H9 (cell line): Measurements from ENCODE around the gene KIF13A. TPM values are rescaled to one million over a fixed set of nuclear protein-coding genes. Genes with fewer than 3 reads are reported as not detected.
A peak's percentile ranks its signal among the peaks of the same experiment; 100 is the strongest.

Experiments used
- DNase-seq: peaks from one replicate; pipeline ENCODE4 v3.0.0-alpha.2; 2017
- H2AFZ ChIP-seq: one replicate; pipeline ENCODE4 v1.6.1; 2013; ENCODE audit warnings: mild to moderate bottlenecking, low read length, control low read depth, moderate library complexity
- H2AK5ac ChIP-seq: 2 replicates; pipeline ENCODE4 v1.6.1; 2013; ENCODE audit warnings: low read length, control low read depth, mixed read lengths; ENCODE audit not compliant: insufficient read length
- H2BK120ac ChIP-seq: one replicate; pipeline ENCODE4 v1.6.1; 2013; ENCODE audit warnings: low read depth, mild to moderate bottlenecking, low read length, control low read depth, inconsistent platforms; ENCODE audit not compliant: poor library complexity, severe bottlenecking
- H2BK12ac ChIP-seq: 2 replicates; pipeline ENCODE4 v1.6.1; 2013; ENCODE audit warnings: low read length, control low read depth, mixed read lengths, low read depth; ENCODE audit not compliant: insufficient read length
- H2BK15ac ChIP-seq: 2 replicates; pipeline ENCODE4 v1.6.1; 2013; ENCODE audit warnings: low read depth, low read length, control low read depth
- H2BK20ac ChIP-seq: one replicate; pipeline ENCODE4 v1.6.1; 2013; ENCODE audit warnings: low read depth, mild to moderate bottlenecking, low read length, control low read depth, inconsistent platforms; ENCODE audit not compliant: poor library complexity, severe bottlenecking
- H2BK5ac ChIP-seq: 2 replicates; pipeline ENCODE4 v1.6.1; 2013; ENCODE audit warnings: low read length, control low read depth, mixed read lengths; ENCODE audit not compliant: insufficient read length
- H3K14ac ChIP-seq: 2 replicates; pipeline ENCODE4 v1.6.1; 2013; ENCODE audit warnings: low read length, control low read depth; ENCODE audit not compliant: insufficient read depth
- H3K18ac ChIP-seq: 2 replicates; pipeline ENCODE4 v1.6.1; 2013; ENCODE audit warnings: low read depth, mild to moderate bottlenecking, mixed read lengths, low read length, control low read depth; ENCODE audit not compliant: insufficient read length
- H3K23ac ChIP-seq: 2 replicates; pipeline ENCODE4 v1.6.1; 2013; ENCODE audit warnings: low read length, control low read depth, mixed read lengths, low read depth; ENCODE audit not compliant: insufficient read length
- H3K23me2 ChIP-seq: 2 replicates; pipeline ENCODE4 v1.6.1; 2013; ENCODE audit warnings: low read depth, mild to moderate bottlenecking, mixed read lengths, low read length, control low read depth; ENCODE audit not compliant: insufficient read length, poor library complexity, severe bottlenecking
- H3K27ac ChIP-seq: 2 replicates; pipeline ENCODE4 v1.5.1; 2013; ENCODE audit warnings: low read length, control low read depth, mixed read lengths, low read depth; ENCODE audit not compliant: insufficient read length
- H3K27me3 ChIP-seq: 2 replicates; pipeline ENCODE4 v1.6.1; 2013; ENCODE audit warnings: low read length, control low read depth, inconsistent platforms; ENCODE audit not compliant: insufficient read depth
- H3K4ac ChIP-seq: 2 replicates; pipeline ENCODE4 v1.6.1; 2013; ENCODE audit warnings: low read depth, mild to moderate bottlenecking, control low read depth, inconsistent platforms, low read length, moderate library complexity
- H3K4me1 ChIP-seq: 2 replicates; pipeline ENCODE4 v1.6.1; 2013; ENCODE audit warnings: low read length, control low read depth, inconsistent platforms; ENCODE audit not compliant: insufficient read depth
- H3K4me2 ChIP-seq: 2 replicates; pipeline ENCODE4 v1.6.1; 2013; ENCODE audit warnings: low read length, control low read depth, mixed read lengths; ENCODE audit not compliant: insufficient read length, insufficient read depth
- H3K56ac ChIP-seq: 2 replicates; pipeline ENCODE4 v1.6.1; 2013; ENCODE audit warnings: low read depth, mild to moderate bottlenecking, mixed read lengths, low read length, control low read depth; ENCODE audit not compliant: insufficient read length
- H3K79me1 ChIP-seq: 2 replicates; pipeline ENCODE4 v1.6.1; 2013; ENCODE audit warnings: low read depth, mild to moderate bottlenecking, moderate library complexity, low read length, control low read depth, inconsistent platforms; ENCODE audit not compliant: insufficient read depth, poor library complexity, severe bottlenecking
- H3K79me2 ChIP-seq: 2 replicates; pipeline ENCODE4 v1.6.1; 2013; ENCODE audit warnings: low read length, control low read depth, inconsistent platforms; ENCODE audit not compliant: insufficient read depth
- H3K9ac ChIP-seq: 2 replicates; pipeline ENCODE4 v1.6.1; 2013; ENCODE audit warnings: low read length, control low read depth, mixed read lengths; ENCODE audit not compliant: insufficient read length; ENCODE audit errors: extremely low read depth
- H3K9me3 ChIP-seq: one replicate; pipeline ENCODE4 v1.6.1; 2013; ENCODE audit warnings: low read depth, low read length, inconsistent platforms; ENCODE audit not compliant: control insufficient read depth
- H3T11ph ChIP-seq: one replicate; pipeline ENCODE4 v1.6.1; 2013; ENCODE audit warnings: mild to moderate bottlenecking, low read length, control low read depth, inconsistent platforms
- H4K20me1 ChIP-seq: one replicate; pipeline ENCODE4 v1.6.1; 2013; ENCODE audit not compliant: control insufficient read depth, insufficient read length, insufficient read depth
- H4K5ac ChIP-seq: 2 replicates; pipeline ENCODE4 v1.6.1; 2013; ENCODE audit warnings: low read depth, mild to moderate bottlenecking, mixed read lengths, low read length, control low read depth; ENCODE audit not compliant: insufficient read length
- H4K8ac ChIP-seq: replicated peaks from 2 replicates; pipeline ENCODE4 v1.6.1; 2013; ENCODE audit warnings: low read length, control low read depth, mixed read lengths, low read depth; ENCODE audit not compliant: insufficient read length
- H4K91ac ChIP-seq: 2 replicates; pipeline ENCODE4 v1.6.1; 2013; ENCODE audit warnings: low read depth, mild to moderate bottlenecking, moderate library complexity, mixed read lengths, low read length, control low read depth; ENCODE audit not compliant: insufficient read length
- H3K27ac Mint-ChIP-seq, 3 experiments: 2 replicates in 2 of 3; 3 replicates in 1 of 3; pipeline ENCODE4 v1.8.0; 2020 to 2021; ENCODE audit warnings: mixed read lengths in 3 of 3, mild to moderate bottlenecking in 1 of 3, moderate library complexity in 1 of 3
- H3K27me3 Mint-ChIP-seq: 2 replicates; pipeline ENCODE4 v1.8.0; 2021; ENCODE audit warnings: low read depth, mild to moderate bottlenecking, moderate library complexity, mixed read lengths
- H3K36me3 Mint-ChIP-seq, 3 experiments: 2 replicates in 2 of 3; 3 replicates in 1 of 3; pipeline ENCODE4 v1.8.0; 2020 to 2021; ENCODE audit warnings: low read depth in 3 of 3, mixed read lengths in 3 of 3; ENCODE audit not compliant: insufficient read depth in 1 of 3
- H3K4me1 Mint-ChIP-seq, 2 experiments: 2 replicates each; pipeline ENCODE4 v1.8.0; 2020; ENCODE audit warnings: mixed read lengths in 2 of 2
- H3K4me3 Mint-ChIP-seq, 2 experiments: 2 replicates in 1 of 2; 3 replicates in 1 of 2; pipeline ENCODE4 v1.8.0; 2020 to 2021; ENCODE audit warnings: mild to moderate bottlenecking in 2 of 2, mixed read lengths in 2 of 2, moderate library complexity in 1 of 2
- H3K9me3 Mint-ChIP-seq, 2 experiments: 2 replicates in 1 of 2; 3 replicates in 1 of 2; pipeline ENCODE4 v1.8.0; 2020; ENCODE audit warnings: mild to moderate bottlenecking in 2 of 2, mixed read lengths in 2 of 2, moderate library complexity in 1 of 2
- CTCF ChIP-seq: fragments of 200-600 bp; sonication (generic); conservative IDR thresholded peaks from 3 replicates; pipeline ENCODE4 v1.8.0; 2021; ENCODE audit warnings: antibody characterized with exemption, mild to moderate bottlenecking
- WGBS: extraction: QIAGEN DNeasy Blood & Tissue Kit; methylation state at CpG from one replicate; pipeline ENCODE4 v1.1.7; 2013; ENCODE audit warnings: missing lambda C conversion rate, low lambda C conversion rate, mixed read lengths; ENCODE audit not compliant: insufficient read length; ENCODE audit errors: extremely low coverage; 5-methylcytosine and 5-hydroxymethylcytosine counted together
- total RNA-seq: library from RNA; stranded (reverse); gene quantifications from 2 replicates; pipeline ENCODE4 v1.2.1, GENCODE V29; 2021

The KIF13A gene
- total RNA-seq, 1 experiment from 2014 or later = 38.2 TPM

- Mint-ChIP-seq H3K27me3 (no peaks in the 10 kb centered on the region; the same call in 1 of the 2 replicates), H3K36me3 (no peaks in the 10 kb centered on the region), H3K4me1 (peaks cover 14 to 15% of the 10 kb centered on the region in 2 experiments), H3K4me3 (no peak overlapping the region), H3K27ac (no peak overlapping the region; a peak in 1 of 7 replicates), H3K9me3 (no peaks in the 10 kb centered on the region)
- Histone ChIP-seq H2BK15ac (no peak overlapping the region), H4K20me1 (no peaks in the 10 kb centered on the region), H3K9ac (no peak overlapping the region), H3K4me2 (no peak overlapping the region), H4K8ac (no peak overlapping the region), H3K79me1 (no peaks in the 10 kb centered on the region), H2BK12ac (no peak overlapping the region), H3K23me2 (no peaks in the 10 kb centered on the region), H3T11ph (no peak overlapping the region), H2BK120ac (no peak overlapping the region), H3K4ac (no peak overlapping the region), H3K9me3 (no peaks in the 10 kb centered on the region), H2BK20ac (no peak overlapping the region), H4K91ac (no peak overlapping the region), H3K18ac (no peak overlapping the region), H3K27me3 (no peaks in the 10 kb centered on the region), H3K56ac (no peak overlapping the region), H2AFZ (peak overlapping the region; percentile 74), H3K4me1 (no peaks in the 10 kb centered on the region; the same call in 1 of the 2 replicates), H3K14ac (no peak overlapping the region), H4K5ac (no peak overlapping the region), H2AK5ac (no peak overlapping the region), H3K23ac (no peak overlapping the region), H2BK5ac (no peak overlapping the region), H3K27ac (no peak overlapping the region), H3K79me2 (no peaks in the 10 kb centered on the region)
- DNase-seq = no peak
- no CpG with 5 or more reads among the region's 10 CpGs for WGBS
- TF ChIP-seq CTCF = no peak
These were observed 272.3 kb downstream of the KIF13A start for GRCh38 chr6:17714879-17715851.
